Body of pancreas (tissue), 4 donors: ENCODE results near the gene OSCP1.

ENCODE experiments used
- POLR2A ChIP-seq, 3 donors: fragments of 450-650 bp; IDR thresholded peaks; one replicate each; pipeline ENCODE4 v1.6.1; 2016; ENCODE audit warnings: antibody characterized with exemption in 3 of 3, mild to moderate bottlenecking in 2 of 3
- TF ChIP-seq, protein P1 (sequence below), 7 experiments: fragments of 450-650 bp in 4 of 7; fragments of 200-600 bp in 3 of 7; sonication (generic) in 3 of 7; IDR thresholded peaks; one replicate each; pipeline ENCODE4 v1.5.1; 2016 to 2019; ENCODE audit warnings: antibody characterized with exemption in 7 of 7

DNA sequence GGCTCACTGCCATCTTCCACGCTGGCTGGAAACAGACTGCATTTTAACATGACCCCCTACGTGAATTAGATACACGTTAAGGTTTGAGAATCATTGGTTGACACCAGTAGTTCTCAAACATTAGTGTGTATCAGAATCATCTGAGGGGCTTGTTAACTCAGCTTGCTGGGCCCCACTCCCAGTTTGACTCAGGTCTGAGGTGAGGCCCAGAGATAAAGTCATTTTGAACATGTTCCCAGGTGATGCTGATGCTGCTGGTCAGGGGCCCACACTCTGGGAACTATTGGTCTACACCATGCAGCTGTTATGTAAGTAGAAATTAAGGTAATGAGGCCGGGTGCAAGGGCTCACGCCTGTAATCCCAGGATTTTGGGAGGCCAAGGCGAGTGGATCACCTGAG lies 53.9 kb downstream of the OSCP1 start:
- TF ChIP-seq, protein P1, sequence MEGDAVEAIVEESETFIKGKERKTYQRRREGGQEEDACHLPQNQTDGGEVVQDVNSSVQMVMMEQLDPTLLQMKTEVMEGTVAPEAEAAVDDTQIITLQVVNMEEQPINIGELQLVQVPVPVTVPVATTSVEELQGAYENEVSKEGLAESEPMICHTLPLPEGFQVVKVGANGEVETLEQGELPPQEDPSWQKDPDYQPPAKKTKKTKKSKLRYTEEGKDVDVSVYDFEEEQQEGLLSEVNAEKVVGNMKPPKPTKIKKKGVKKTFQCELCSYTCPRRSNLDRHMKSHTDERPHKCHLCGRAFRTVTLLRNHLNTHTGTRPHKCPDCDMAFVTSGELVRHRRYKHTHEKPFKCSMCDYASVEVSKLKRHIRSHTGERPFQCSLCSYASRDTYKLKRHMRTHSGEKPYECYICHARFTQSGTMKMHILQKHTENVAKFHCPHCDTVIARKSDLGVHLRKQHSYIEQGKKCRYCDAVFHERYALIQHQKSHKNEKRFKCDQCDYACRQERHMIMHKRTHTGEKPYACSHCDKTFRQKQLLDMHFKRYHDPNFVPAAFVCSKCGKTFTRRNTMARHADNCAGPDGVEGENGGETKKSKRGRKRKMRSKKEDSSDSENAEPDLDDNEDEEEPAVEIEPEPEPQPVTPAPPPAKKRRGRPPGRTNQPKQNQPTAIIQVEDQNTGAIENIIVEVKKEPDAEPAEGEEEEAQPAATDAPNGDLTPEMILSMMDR (IDR thresholded peaks at IDR 0.05) = no peak
- no peak for TF ChIP-seq POLR2A (IDR thresholded peaks at IDR 0.05)
